Activated T-helper 1 cell treated with Interleukin-2 at 50 U/mL for 16 hours (primary cell): Measurements from ENCODE around the gene CHERP.
"Not testable (repeated sequence)": the region's sequence is repeated elsewhere in the genome, so short reads cannot be mapped to it uniquely, and the experiment has no call there.

ENCODE experiments used
- DNase-seq: peaks from one replicate; pipeline ENCODE4 v3.0.0-alpha.2; 2020; ENCODE audit warnings: low read depth

The CHERP gene

GRCh38 chr19:16520074-16520973 is 21.9 kb downstream of the CHERP start:
- DNase-seq, result no peak

GRCh38 chr19:16519230-16519687 is 23.0 kb downstream of the CHERP start:
- no peak for DNase-seq

- no peak for DNase-seq
These were observed 23.6 kb downstream of the CHERP start for GRCh38 chr19:16518483-16519229.

- DNase-seq, result no peak
These were observed 24.2 kb downstream of the CHERP start for GRCh38 chr19:16518061-16518460.

GRCh38 chr19:16516923-16517610 is 25.2 kb downstream of the CHERP start:
- no peak for DNase-seq

GRCh38 chr19:16516381-16516780 is 25.9 kb downstream of the CHERP start:
- no peak for DNase-seq

- DNase-seq, result no peak
These were observed 27.7 kb downstream of the CHERP start for GRCh38 chr19:16514383-16515019.

- DNase-seq, result not testable (repeated sequence)
These were observed 29.6 kb downstream of the CHERP start for GRCh38 chr19:16512611-16513010.

- no peak for DNase-seq
These were observed 32.8 kb downstream of the CHERP start for GRCh38 chr19:16509141-16510061.

GRCh38 chr19:16508546-16508945 is 33.7 kb downstream of the CHERP start:
- DNase-seq, result no peak

- no peak for DNase-seq
These were observed 35.3 kb downstream of the CHERP start for GRCh38 chr19:16506961-16507360.

GRCh38 chr19:16506161-16506560 is 36.1 kb downstream of the CHERP start:
- not testable (repeated sequence) for DNase-seq

- no peak for DNase-seq
These were observed 38.0 kb downstream of the CHERP start for GRCh38 chr19:16504271-16504670.

GRCh38 chr19:16497837-16498236 is 44.4 kb downstream of the CHERP start:
- no peak for DNase-seq

- DNase-seq, result no peak
These were observed 45.2 kb downstream of the CHERP start for GRCh38 chr19:16497042-16497441.

- no peak for DNase-seq
These were observed 45.6 kb downstream of the CHERP start for GRCh38 chr19:16496613-16496983.

GRCh38 chr19:16495982-16496612 is 46.1 kb downstream of the CHERP start, which contains the start of the genes C19orf44 and CALR3:
TSS of gene C19orf44 (plus strand) at chr19:16496394. CDS start at chr19:16500793, 4,399 bp downstream.
TSS of gene CALR3 (minus strand) at chr19:16496167. CDS start at chr19:16496129, 38 bp downstream.
- peak; percentile 96 for DNase-seq

- DNase-seq, result not testable (repeated sequence)
These were observed 55.8 kb downstream of the CHERP start for GRCh38 chr19:16486476-16486875.

- no peak for DNase-seq
These were observed 59.5 kb downstream of the CHERP start for GRCh38 chr19:16482745-16483144.

- DNase-seq, result no peak
These were observed 64.9 kb downstream of the CHERP start for GRCh38 chr19:16477311-16477710.
